HG02623 (cell line): Measurements from ENCODE around the gene CNOT3.
"Not testable (repeated sequence)": the region's sequence is repeated elsewhere in the genome, so short reads cannot be mapped to it uniquely, and the experiment has no call there.

ENCODE experiments used
- ATAC-seq: cut with Tn5 transposase; IDR thresholded peaks from one replicate; pipeline ENCODE4 v1.9.1; 2021; ENCODE audit warnings: moderate library complexity; ENCODE audit not compliant: unreplicated experiment

CNOT3 gene

DNA sequence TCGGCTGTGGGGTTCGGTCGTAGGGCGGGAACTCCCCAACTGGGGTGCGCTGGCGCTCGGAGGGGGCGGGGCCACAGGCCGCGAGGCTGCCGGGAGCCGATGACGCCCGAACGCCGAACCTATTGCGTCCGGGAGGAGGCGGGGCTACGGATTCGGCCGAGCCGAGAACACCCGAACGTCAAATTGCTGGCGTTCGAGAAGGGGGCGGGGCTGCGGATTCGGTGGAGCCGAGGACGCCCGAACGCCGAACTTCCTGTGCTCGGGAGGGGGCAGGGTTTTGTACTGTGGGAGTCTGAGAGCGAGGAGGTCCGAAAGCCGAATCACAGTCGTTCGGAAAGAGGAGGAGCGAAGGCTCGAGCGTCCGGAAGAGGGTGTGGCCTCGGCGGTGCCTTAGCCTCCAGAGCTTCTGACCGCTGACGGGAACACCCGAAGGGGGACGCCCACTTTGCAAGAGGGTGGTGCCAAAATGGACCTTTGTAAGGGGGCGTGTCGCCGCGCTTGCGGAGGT is 53.0 kb downstream of the CNOT3 start:
- peak; percentile 39 for ATAC-seq

DNA sequence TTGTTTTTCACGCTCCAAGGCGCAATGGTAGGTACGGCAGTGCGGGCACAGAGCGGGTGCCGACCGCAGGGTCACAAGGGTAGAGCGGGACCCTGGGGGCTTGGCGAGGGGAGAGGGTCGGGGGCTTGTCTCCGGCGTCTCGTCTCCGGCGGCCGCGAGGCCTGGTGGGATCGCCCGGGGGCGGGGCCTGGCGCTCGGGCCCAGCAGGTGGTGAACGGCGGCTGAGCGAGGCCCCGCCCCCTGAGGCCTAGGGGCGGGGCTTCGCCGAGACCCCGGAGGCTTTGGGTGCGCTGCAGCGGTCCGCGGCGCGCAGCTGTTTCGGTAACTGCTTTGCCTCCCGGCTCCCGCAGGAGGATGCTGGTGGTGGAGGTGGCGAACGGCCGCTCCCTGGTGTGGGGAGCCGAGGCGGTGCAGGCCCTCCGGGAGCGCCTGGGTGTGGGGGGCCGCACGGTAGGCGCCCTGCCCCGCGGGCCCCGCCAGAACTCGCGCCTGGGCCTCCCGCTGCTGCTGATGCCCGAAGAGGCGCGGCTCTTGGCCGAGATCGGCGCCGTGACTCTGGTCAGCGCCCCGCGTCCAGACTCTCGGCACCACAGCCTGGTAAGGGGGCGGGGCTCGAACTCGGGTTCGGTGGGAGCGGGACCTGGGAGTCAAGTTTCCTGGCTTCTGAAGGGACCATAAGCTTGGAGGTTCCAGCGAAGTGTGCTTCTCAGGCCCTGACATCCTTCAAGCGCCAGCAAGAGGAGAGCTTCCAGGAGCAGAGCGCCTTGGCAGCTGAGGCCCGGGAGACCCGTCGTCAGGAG is 53.6 kb downstream of the CNOT3 start, which contains the start of gene TSEN34:
Gene TSEN34, plus strand, starts transcription at position 298 of the 800 bp plus-strand sequence. Its CDS starts 57 bp downstream, at position 355.
- peak; percentile 23 for ATAC-seq

DNA sequence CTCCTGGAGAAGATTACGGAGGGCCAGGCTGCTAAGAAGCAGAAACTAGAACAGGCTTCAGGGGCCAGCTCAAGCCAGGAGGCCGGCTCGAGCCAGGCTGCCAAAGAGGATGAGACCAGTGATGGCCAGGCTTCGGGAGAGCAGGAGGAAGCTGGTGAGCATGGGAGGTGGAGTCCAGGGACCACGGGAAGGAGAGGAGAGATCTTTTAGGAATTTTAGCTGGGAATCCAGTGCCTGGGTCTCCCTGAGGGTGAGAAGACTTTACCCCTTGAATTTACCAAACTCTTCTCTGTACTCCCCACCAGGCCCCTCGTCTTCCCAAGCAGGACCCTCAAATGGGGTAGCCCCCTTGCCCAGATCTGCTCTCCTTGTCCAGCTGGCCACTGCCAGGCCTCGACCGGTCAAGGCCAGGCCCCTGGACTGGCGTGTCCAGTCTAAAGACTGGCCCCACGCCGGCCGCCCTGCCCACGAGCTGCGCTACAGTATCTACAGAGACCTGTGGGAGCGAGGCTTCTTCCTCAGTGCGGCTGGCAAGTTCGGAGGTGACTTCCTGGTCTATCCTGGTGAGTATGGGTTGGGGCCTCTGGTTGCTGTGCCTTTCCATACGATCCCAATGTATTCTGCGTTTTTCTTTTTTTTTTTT is 54.4 kb downstream of the CNOT3 start:
- no peak for ATAC-seq

DNA sequence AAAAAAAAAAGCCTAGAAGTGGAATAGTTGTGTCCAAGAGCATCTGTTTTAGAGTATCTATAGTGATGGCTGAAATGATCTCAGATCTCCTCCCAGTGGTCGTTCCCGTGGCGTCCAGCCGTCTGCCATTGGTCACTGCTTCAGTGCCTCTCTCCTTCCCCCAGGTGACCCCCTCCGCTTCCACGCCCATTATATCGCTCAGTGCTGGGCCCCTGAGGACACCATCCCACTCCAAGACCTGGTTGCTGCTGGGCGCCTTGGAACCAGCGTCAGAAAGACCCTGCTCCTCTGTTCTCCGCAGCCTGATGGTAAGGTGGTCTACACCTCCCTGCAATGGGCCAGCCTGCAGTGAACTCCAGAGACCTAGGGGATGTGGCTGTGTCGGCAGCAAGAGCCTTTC is 55.4 kb downstream of the CNOT3 start:
- ATAC-seq: no peak

DNA sequence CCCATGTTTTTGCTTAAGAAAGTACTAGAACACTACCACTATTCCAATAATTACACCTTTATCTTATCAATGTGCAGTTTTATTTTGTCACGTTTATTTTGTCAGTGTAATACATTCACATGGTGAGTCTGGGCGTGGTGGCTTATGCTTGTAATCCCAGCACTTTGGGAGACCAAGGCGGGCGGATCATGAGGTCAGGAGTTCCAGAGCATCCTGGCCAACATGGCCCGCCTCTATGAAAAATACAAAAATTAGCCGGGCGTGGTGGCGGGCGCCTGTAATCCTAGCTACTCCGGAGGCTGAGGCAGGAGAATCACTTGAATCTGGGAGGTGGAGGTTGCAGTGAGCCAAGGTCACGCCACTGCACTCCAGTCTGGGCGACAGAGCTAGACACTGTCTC is 56.9 kb downstream of the CNOT3 start:
- ATAC-seq: not testable (repeated sequence)

DNA sequence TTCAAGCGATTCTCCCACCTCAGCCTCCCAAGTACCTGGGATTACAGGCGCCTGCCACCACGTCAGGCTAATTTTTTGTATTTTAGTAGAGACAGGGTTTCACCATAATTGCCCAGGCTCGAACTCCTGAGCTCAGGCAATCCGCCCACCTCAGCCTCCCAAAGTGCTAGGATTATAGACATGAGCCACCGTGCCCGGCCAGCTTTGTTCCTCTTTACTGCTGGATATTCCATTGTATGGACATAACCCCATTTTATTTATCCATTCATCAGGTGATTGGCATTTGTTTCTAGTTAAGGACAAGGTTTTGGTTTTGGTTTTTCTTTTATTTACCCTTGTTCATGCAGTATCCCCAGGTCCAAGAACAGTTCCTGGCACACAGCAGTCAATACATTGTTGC is 59.0 kb downstream of the CNOT3 start:
- ATAC-seq: no peak

DNA sequence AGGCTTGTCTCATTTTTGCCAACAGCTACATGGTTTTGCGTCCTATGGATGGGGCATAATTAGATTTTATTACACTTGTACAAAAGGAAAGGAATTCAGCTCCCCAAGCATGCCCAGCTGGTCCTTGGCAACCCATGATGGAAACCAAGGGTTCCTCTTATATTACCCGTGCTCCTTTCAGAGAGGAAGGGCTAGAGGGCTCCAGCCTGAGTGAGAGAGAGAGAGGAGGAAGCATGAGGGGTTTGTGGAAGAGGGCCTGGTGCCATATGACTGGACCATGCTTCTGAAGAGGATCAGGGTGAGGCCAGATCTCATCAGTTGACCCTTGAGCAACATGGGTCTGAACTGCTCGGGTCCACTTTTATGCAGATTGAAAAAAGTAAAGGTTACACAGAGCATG is 59.6 kb downstream of the CNOT3 start:
- no peak for ATAC-seq

DNA sequence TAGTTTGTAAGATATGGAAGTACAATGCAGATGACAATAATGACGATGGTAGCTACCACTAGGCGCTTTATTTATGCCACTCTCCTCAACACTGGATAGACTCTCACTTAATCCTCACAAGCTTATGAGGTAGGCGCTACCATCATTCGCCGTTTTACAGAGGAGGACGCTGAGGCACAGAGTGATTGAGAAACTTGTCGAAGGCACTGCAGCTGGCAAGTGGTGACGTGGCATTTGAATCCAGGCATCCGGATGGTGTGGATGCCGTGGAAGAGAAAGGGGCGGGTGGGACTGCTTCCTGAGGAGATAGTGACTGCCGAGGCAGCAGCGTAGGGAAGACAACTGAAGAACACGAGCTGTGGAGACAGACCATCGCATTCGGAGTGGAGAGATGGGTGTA is 61.8 kb downstream of the CNOT3 start:
- no peak for ATAC-seq

DNA sequence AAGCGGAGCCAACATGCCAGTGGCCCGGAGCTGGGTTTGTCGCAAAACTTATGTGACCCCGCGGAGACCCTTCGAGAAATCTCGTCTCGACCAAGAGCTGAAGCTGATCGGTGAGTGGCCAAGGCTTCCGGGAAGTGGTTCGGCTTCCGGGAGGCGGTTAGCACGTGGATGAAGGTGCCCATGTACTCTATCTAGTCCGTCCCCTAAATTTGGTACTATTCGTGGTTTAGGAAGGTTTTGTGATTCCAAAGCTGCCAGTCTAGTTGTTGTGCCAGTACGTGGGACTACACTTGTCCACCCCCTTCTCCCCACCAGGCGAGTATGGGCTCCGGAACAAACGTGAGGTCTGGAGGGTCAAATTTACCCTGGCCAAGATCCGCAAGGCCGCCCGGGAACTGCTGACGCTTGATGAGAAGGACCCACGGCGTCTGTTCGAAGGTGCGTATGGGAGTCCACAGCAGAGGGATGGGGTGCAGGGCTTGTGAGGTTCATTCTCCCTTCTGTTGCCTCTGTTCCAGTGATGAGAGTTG is 63.7 kb downstream of the CNOT3 start:
- no peak for ATAC-seq

DNA sequence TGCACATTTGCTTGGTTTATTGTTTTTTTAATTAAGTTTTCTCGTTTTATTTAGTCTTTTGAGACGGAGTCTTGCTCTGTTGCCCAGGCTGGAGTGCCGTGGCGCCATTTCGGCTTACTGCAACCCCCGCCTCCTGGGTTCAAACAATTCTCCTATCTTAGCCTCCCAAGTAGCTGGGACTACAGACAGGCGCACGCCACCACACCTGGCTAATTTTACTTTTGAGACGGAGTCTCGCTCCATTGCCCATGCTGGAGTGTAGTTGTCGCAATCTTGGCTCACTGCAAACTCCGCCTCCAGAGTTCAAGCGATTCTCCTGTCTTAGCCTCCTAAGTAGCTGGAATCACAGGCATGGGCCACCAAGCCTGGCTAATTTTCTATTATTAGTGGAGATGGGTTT is 64.4 kb downstream of the CNOT3 start:
- ATAC-seq: no peak

DNA sequence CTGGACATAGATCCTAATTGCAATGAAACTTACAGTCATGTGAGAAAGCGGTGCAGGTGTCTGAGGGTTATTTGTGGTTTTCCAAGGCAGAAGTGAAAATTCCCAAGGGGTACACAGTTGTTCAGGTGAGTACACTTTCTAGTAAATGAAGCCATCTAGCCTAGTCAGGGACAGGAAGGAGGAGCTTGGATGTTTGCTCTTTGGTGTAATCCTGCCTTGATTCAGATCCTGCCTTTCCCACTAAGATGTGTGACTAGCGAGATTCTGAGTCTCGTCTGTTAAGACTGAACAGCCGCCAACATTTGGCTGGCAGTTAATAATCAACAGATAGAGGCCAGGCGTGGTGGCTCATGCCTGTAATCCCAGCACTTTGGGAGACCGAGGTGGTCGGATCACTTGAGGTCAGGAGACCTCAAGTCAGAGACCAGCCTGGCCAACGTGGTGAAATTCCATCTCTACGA is 65.6 kb downstream of the CNOT3 start:
- ATAC-seq: no peak

DNA sequence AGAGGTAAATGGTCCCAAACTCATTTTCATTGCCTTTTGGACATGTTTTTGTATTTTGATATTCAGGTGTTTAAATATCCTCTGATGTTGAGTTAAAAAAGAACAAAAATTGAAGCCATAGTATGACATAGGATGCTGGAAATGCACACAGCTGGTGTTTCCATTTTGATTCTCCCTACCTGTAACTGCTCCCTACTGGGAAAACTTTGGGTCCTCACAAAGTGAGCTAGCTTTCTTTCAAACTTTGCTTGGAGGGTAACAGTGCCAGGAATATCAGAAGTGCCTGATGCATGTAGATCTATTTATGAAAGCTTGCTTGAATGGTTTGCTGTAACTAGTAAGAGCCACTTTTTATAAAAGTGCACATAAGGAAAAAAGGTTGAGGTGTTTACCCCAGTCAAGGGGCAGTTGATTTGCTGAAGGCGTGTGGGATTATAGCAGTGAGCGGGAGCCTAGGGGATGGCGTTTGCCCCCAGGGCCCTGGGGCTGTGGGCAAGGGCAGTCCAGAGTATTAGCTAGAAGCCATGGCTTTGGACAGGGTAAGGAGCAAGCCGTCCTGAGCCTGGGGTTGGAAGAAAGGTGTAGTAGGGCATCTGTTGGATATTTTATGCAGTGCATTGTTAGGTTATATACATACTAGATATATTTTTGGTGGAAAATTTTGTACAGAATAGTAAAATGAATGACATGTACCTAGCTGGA is 67.4 kb downstream of the CNOT3 start:
- ATAC-seq: no peak
